H1 (cell line): ENCODE measurements around the gene NABP2. TPM values are rescaled to one million over a fixed set of nuclear protein-coding genes. Genes with fewer than 3 reads are reported as not detected.

Experiments used
- CTCF ChIA-PET: fragments of 300-600 bp; sonication (Branson Sonifier 250); formaldehyde crosslinking; loops from one replicate; lab custom pipeline; 2021; ENCODE audit not compliant: partially characterized antibody; lab: Charles Lee
- POLR2A ChIA-PET: fragments of 300-600 bp; sonication (Branson Sonifier 250); formaldehyde crosslinking; loops from one replicate; lab custom pipeline; 2021; ENCODE audit warnings: inconsistent platforms; ENCODE audit not compliant: partially characterized antibody; lab: Charles Lee
- DNase-seq, 2 experiments: peaks; one replicate each; pipeline versions ENCODE4 v3.0.0 to v3.0.0-alpha.2; 2010 to 2022; ENCODE audit warnings: low spot score in 2 of 2, low read depth in 1 of 2, mixed read lengths in 1 of 2
- FAIRE-seq: peaks from 2 replicates; lab custom pipeline; 2011; peaks lifted over from hg19 to GRCh38; lab: Jason Lieb, UNC
- H2AFZ ChIP-seq: 2 replicates; pipeline ENCODE4 v1.8.1; 2012; ENCODE audit warnings: low read length, inconsistent platforms
- H2AK5ac ChIP-seq: 2 replicates; pipeline ENCODE4 v1.6.1; 2013; ENCODE audit warnings: low read depth, low read length
- H2BK120ac ChIP-seq: replicated peaks from 2 replicates; pipeline ENCODE3; 2013; ENCODE audit warnings: low read depth, low read length, inconsistent platforms
- H2BK12ac ChIP-seq: 2 replicates; pipeline ENCODE4 v1.6.1; 2013; ENCODE audit warnings: low read depth, low read length
- H2BK15ac ChIP-seq: 2 replicates; pipeline ENCODE4 v1.6.1; 2013; ENCODE audit warnings: low read length
- H2BK20ac ChIP-seq: 2 replicates; pipeline ENCODE4 v1.6.1; 2013; ENCODE audit warnings: low read length
- H2BK5ac ChIP-seq: 2 replicates; pipeline ENCODE4 v1.6.1; 2013; ENCODE audit warnings: low read depth, low read length
- H3K14ac ChIP-seq: 2 replicates; pipeline ENCODE4 v1.6.1; 2013; ENCODE audit warnings: inconsistent platforms; ENCODE audit not compliant: insufficient read length
- H3K18ac ChIP-seq: 2 replicates; pipeline ENCODE4 v1.6.1; 2013; ENCODE audit warnings: low read length; ENCODE audit errors: extremely low read depth
- H3K23ac ChIP-seq: 2 replicates; pipeline ENCODE4 v1.6.1; 2013; ENCODE audit warnings: inconsistent platforms; ENCODE audit not compliant: insufficient read length
- H3K23me2 ChIP-seq: 2 replicates; pipeline ENCODE4 v1.6.1; 2013; ENCODE audit warnings: low read depth, low read length
- H3K27ac ChIP-seq: 2 replicates; pipeline ENCODE4 v1.6.1; 2011; ENCODE audit warnings: low read depth, low read length, inconsistent platforms
- H3K27me3 ChIP-seq, 4 experiments: replicated peaks in 1 of 4; 1 replicate in 1 of 4; 2 replicates in 3 of 4; pipeline versions ENCODE4 v1.6.1 to v1.8.1; 2011 to 2013; ENCODE audit warnings: low read length in 3 of 4, mild to moderate bottlenecking in 3 of 4, inconsistent platforms in 2 of 4, mixed read lengths in 2 of 4, moderate library complexity in 1 of 4; ENCODE audit not compliant: control insufficient read depth in 3 of 4, insufficient read depth in 3 of 4; ENCODE audit errors: extremely low read depth in 1 of 4
- H3K36me3 ChIP-seq, 4 experiments: 2 replicates each; pipeline versions ENCODE4 v1.6.1 to v1.8.1; 2011 to 2013; ENCODE audit warnings: mild to moderate bottlenecking in 4 of 4, low read length in 3 of 4, moderate library complexity in 2 of 4, control low read depth in 1 of 4, inconsistent platforms in 1 of 4; ENCODE audit not compliant: insufficient read depth in 4 of 4, control insufficient read depth in 2 of 4
- H3K4ac ChIP-seq: replicated peaks from 2 replicates; pipeline ENCODE3; 2013; ENCODE audit warnings: low read length, low read depth, mixed read lengths, inconsistent platforms; ENCODE audit not compliant: insufficient read length
- H3K4me1 ChIP-seq, 4 experiments: replicated peaks in 1 of 4; 1 replicate in 1 of 4; 2 replicates in 3 of 4; pipeline versions ENCODE4 v1.6.1 to v1.8.1; 2011 to 2013; ENCODE audit warnings: low read length in 3 of 4, inconsistent platforms in 2 of 4, mixed read lengths in 1 of 4; ENCODE audit not compliant: insufficient read depth in 4 of 4, control insufficient read depth in 3 of 4
- H3K4me2 ChIP-seq, 2 experiments: 2 replicates each; pipeline versions ENCODE4 v1.6.1 to v1.8.1; 2011 to 2013; ENCODE audit warnings: low read depth in 2 of 2, low read length in 2 of 2, control low read depth in 1 of 2, inconsistent platforms in 1 of 2, mild to moderate bottlenecking in 1 of 2; ENCODE audit not compliant: insufficient read depth in 1 of 2
- H3K4me3 ChIP-seq, 4 experiments: fragments of 200-600, 300-600 bp in 1 of 4; sonication (generic), shearing (Covaris generic), sonication (Bioruptor Twin) in 1 of 4; 2 replicates each; pipeline versions ENCODE4 v1.5.1 to v1.8.1; 2011 to 2016; ENCODE audit warnings: low read length in 4 of 4, low read depth in 3 of 4, control low read depth in 2 of 4, inconsistent platforms in 2 of 4, mild to moderate bottlenecking in 2 of 4, mixed read lengths in 1 of 4, moderate library complexity in 1 of 4; ENCODE audit not compliant: insufficient read depth in 2 of 4; ENCODE audit errors: extremely low read depth in 1 of 4
- H3K56ac ChIP-seq: replicated peaks from 2 replicates; pipeline ENCODE3; 2013; ENCODE audit warnings: low read depth, mild to moderate bottlenecking, mixed read lengths, low read length, inconsistent platforms; ENCODE audit not compliant: insufficient read length
- H3K79me1 ChIP-seq: 2 replicates; pipeline ENCODE4 v1.6.1; 2013; ENCODE audit warnings: low read depth, low read length, control low read depth
- H3K79me2 ChIP-seq, 2 experiments: 2 replicates each; pipeline versions ENCODE4 v1.6.1 to v1.8.1; 2012 to 2013; ENCODE audit warnings: low read length in 2 of 2, mild to moderate bottlenecking in 2 of 2, inconsistent platforms in 1 of 2; ENCODE audit not compliant: insufficient read depth in 2 of 2, control insufficient read depth in 1 of 2
- H3K9ac ChIP-seq, 4 experiments: replicated peaks in 1 of 4; 1 replicate in 1 of 4; 2 replicates in 3 of 4; pipeline versions ENCODE4 v1.6.1 to v1.8.1; 2011 to 2013; ENCODE audit warnings: low read depth in 3 of 4, low read length in 3 of 4, control low read depth in 2 of 4, mild to moderate bottlenecking in 2 of 4, moderate library complexity in 2 of 4, inconsistent platforms in 1 of 4; ENCODE audit errors: extremely low read depth in 1 of 4
- H3K9me3 ChIP-seq, 2 experiments: 2 replicates each; pipeline versions ENCODE4 v1.6.1 to v1.8.1; 2012 to 2013; ENCODE audit warnings: mild to moderate bottlenecking in 2 of 2, moderate library complexity in 2 of 2, control low read depth in 1 of 2, inconsistent platforms in 1 of 2, low read depth in 1 of 2, low read length in 1 of 2, mixed read lengths in 1 of 2; ENCODE audit not compliant: insufficient read depth in 2 of 2
- H4K20me1 ChIP-seq, 2 experiments: replicated peaks in 1 of 2; 2 replicates each; pipeline versions ENCODE3 to v1.8.1; 2011 to 2013; ENCODE audit warnings: inconsistent platforms in 2 of 2, low read length in 2 of 2, mild to moderate bottlenecking in 1 of 2; ENCODE audit not compliant: insufficient read depth in 2 of 2, control insufficient read depth in 1 of 2
- H4K5ac ChIP-seq: 2 replicates; pipeline ENCODE4 v1.6.1; 2013; ENCODE audit warnings: low read length, low read depth, mixed read lengths, inconsistent platforms; ENCODE audit not compliant: insufficient read length
- H4K8ac ChIP-seq: 2 replicates; pipeline ENCODE4 v1.8.0; 2013; ENCODE audit warnings: mild to moderate bottlenecking, moderate library complexity, low read length, inconsistent platforms; ENCODE audit not compliant: insufficient read depth; ENCODE audit errors: extremely low read depth
- H4K91ac ChIP-seq: replicated peaks from 2 replicates; pipeline ENCODE3; 2013; ENCODE audit warnings: low read length, mixed read lengths, inconsistent platforms; ENCODE audit not compliant: insufficient read length
- EZH2 ChIP-seq: fragments of 200-600 bp; sonication (generic); IDR thresholded peaks from 2 replicates; pipeline ENCODE4 v1.7.1; 2012; ENCODE audit warnings: low read depth, mild to moderate bottlenecking, moderate library complexity, low read length, inconsistent platforms; ENCODE audit not compliant: severe bottlenecking
- WGBS, 2 experiments: shearing (Covaris generic) in 1 of 2; methylation state at CpG; one replicate each; pipeline versions ENCODE4 v1.1.6 to v1.1.7; 2013 to 2015; ENCODE audit warnings: low lambda C conversion rate in 2 of 2, mixed read lengths in 2 of 2, inconsistent platforms in 1 of 2, low coverage in 1 of 2, missing lambda C conversion rate in 1 of 2; ENCODE audit not compliant: insufficient replicate concordance in 2 of 2, insufficient coverage in 1 of 2, insufficient read length in 1 of 2; ENCODE audit errors: extremely low coverage in 1 of 2, missing lambda C conversion rate in 1 of 2; 5-methylcytosine and 5-hydroxymethylcytosine counted together
- polyA plus RNA-seq, 7 experiments: library from polyadenylated mRNA; depleted of rRNA in 3 of 7; stranded (reverse) in 5 of 7; unstranded in 2 of 7; fragments of >200 nt in 5 of 7; fragments of 200-250 nt in 2 of 7; gene quantifications; 1 replicate in 5 of 7; 2 replicates in 1 of 7; 4 replicates in 1 of 7; pipeline versions ENCODE4 v1.2.1 to v1.2.3, GENCODE V29; 2011 to 2013; ENCODE audit warnings: missing spikeins in 2 of 7, mixed read lengths in 2 of 7
- total RNA-seq: library from RNA; stranded (reverse); fragmentation: NEBNext Ultra II Directional; extraction: Animal tissue kit (Norgen Biotek cat#: 25700); gene quantifications from 2 replicates; pipeline ENCODE4 v1.2.1, GENCODE V29; 2021
- TF ChIP-seq, protein P1 (sequence below): IDR thresholded peaks from 2 replicates; pipeline ENCODE4 v1.6.1; 2012; ENCODE audit warnings: inconsistent platforms

Gene NABP2
- total and polyA plus RNA-seq, 2 of the 8 experiments (the other 6 are each of a cell fraction or from before 2014, with no cell fraction given) = 58.1 to 67.5 TPM

DNA sequence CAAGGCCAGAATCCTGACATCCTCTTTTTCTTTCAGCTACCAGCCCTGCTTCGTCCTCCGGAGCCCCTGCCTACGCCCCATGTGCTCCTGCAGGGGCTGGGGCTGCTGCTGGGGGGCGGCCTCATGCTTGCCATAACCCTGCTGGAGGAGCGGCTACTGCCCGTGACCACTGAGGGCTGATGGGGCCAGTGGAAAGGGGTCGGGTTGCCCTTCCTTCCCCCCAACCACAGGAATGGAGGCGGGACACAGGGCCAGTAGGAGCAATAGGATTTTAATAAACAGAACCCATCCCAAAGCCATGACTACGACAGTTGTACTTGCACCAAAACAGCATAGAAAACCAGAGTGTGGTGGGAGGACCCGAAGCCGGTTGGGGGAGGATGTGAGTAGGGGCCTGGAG, 13.4 kb downstream of the NABP2 start:
- H3K4me3 ChIP-seq = no peak overlapping the region
- no peak for TF ChIP-seq EZH2
- TF ChIP-seq, protein P1, sequence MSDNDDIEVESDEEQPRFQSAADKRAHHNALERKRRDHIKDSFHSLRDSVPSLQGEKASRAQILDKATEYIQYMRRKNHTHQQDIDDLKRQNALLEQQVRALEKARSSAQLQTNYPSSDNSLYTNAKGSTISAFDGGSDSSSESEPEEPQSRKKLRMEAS = peak; percentile 52; the same call in 1 of the 2 replicates
- TF ChIP-seq, all 59 proteins: peak for 1
- ChIA-PET POLR2A (interaction anchor here (0.5 to 8.6 kb wide), 13 partner anchors 10 to 158 kb away, joined by 3 to 65 read pairs (median 8); partner anchors contain the start of genes COQ10A, ERBB3, ESYT1 and MYL6), CTCF (interaction anchor here (0.6 to 3.1 kb wide), 5 partner anchors 11 to 31 kb away, joined by 3 to 22 read pairs (median 5); partner anchors contain the start of genes ANKRD52 and RNF41)
- no peak overlapping the region for H2BK5ac ChIP-seq
- no peaks in the 10 kb centered on the region for H3K79me1 ChIP-seq
- WGBS, 2 experiments = 83% methylated on average over 11 of the region's 11 CpGs; no CpG with 5 or more reads in 1 of the 2 experiments
- H3K4me2 ChIP-seq = no peak overlapping the region
- no peak overlapping the region for H3K9ac ChIP-seq
- no peaks in the 10 kb centered on the region for H3K23me2 ChIP-seq
- no peak overlapping the region for H2BK120ac ChIP-seq
- FAIRE-seq (no peak), DNase-seq (no peak)
- no peak overlapping the region for H4K5ac ChIP-seq
- H2AFZ ChIP-seq = no peak overlapping the region
- H2AK5ac ChIP-seq = no peak overlapping the region
- no peak overlapping the region for H2BK15ac ChIP-seq
- no peaks in the 10 kb centered on the region for H3K79me2 ChIP-seq
- no peak overlapping the region for H3K56ac ChIP-seq
- no peak overlapping the region for H4K91ac ChIP-seq
- no peaks in the 10 kb centered on the region for H3K9me3 ChIP-seq
- H3K36me3 ChIP-seq = peaks cover 0 to 18% (median 7%) of the 10 kb centered on the region in 4 experiments; a peak in 3 of 8 replicates
- no peak overlapping the region for H3K14ac ChIP-seq
- H3K27ac ChIP-seq = no peak overlapping the region
- peaks cover 0 to 4% (median 2%) of the 10 kb centered on the region in 4 experiments; a peak in 4 of 7 replicates for H3K4me1 ChIP-seq
- H3K4ac ChIP-seq = no peak overlapping the region
- no peak overlapping the region for H3K23ac ChIP-seq
- H3K27me3 ChIP-seq = 0 out of 7 replicates have a peak, but pooled peaks cover 0 to 2% (median 0%) of the 10 kb centered on the region in 4 experiments
- H2BK20ac ChIP-seq = no peak overlapping the region
- H4K20me1 ChIP-seq = peaks cover 0 to 3% of the 10 kb centered on the region in 2 experiments
- H4K8ac ChIP-seq = no peak overlapping the region
- H3K18ac ChIP-seq = no peak overlapping the region
- H2BK12ac ChIP-seq = no peak overlapping the region
